ENCODE data around the gene DNAJC15. TPM values are rescaled to one million over a fixed set of nuclear protein-coding genes. Genes with fewer than 3 reads are reported as not detected.

Gene DNAJC15
- total RNA-seq, 2 experiments from 2014 or later: 2.2 TPM; not detected in 1

- no peak for TF ChIP-seq EZH2phosphoT487 (IDR thresholded peaks at IDR 0.05; ENCODE audit: borderline replicate concordance, low read depth, low read length)
- TF ChIP-seq CTCF (conservative IDR thresholded peaks at IDR 0.05; ENCODE audit: low read length): no peak; the same call in 1 of the 2 replicates
- POLR2A ChIA-PET: interaction anchor here (0.6 kb wide), 1 partner anchor 55 kb away, joined by 3 read pairs; no protein-coding TSS in a partner anchor
- Histone ChIP-seq H3K9me2 (ENCODE audit: insufficient read depth, low read length) (no peaks in the 10 kb centered on the region), H3K36me3 (ENCODE audit: insufficient read depth, low read length) (no peaks in the 10 kb centered on the region), H4K20me1 (ENCODE audit: insufficient read depth, low read length) (no peaks in the 10 kb centered on the region), H3K27ac (ENCODE audit: low read depth, low read length, poor library complexity, severe bottlenecking) (no peak overlapping the region), H3K4me3 (ENCODE audit: low read depth, low read length, poor library complexity, severe bottlenecking) (no peak overlapping the region), H3K4me2 (ENCODE audit: low read length) (no peak overlapping the region), H3K4me1 (ENCODE audit: insufficient read depth, low read length, poor library complexity, severe bottlenecking) (no peaks in the 10 kb centered on the region), H2AFZ (ENCODE audit: low read length) (no peak overlapping the region), H3K79me2 (ENCODE audit: insufficient read depth, low read depth, low read length) (no peaks in the 10 kb centered on the region), H3K9me3 (ENCODE audit: low read length) (no peaks in the 10 kb centered on the region)
- no TSS peak for BruUV-seq (replicated peaks)
- intact Hi-C loops (cut with micrococcal nuclease; ENCODE audit: unreplicated experiment): no loop called here
- DNase-seq (ENCODE audit: low spot score): no peak
- CTCF ChIA-PET (ENCODE audit: unreplicated experiment): no interaction called here
These were observed 135.7 kb downstream of the DNAJC15 start for GRCh38 chr13:43159026-43159461.

Other genes with a start within 250 kb of the DNAJC15 start
- not detected in 2 replicates for gene FAM216B, start 242.0 kb upstream of the DNAJC15 start, total RNA-seq (2014; rRNA removed; shearing (Covaris generic))
- gene FAM216B, start 242.0 kb upstream of the DNAJC15 start, total RNA-seq (2022): not detected in 2 replicates
- 0.10 and 2.1 TPM in 2 replicates for gene EPSTI1, start 31.3 kb upstream of the DNAJC15 start, total RNA-seq (2014; rRNA removed; shearing (Covaris generic))
- 0.49 TPM in 1 of 2 replicates, not detected in the other for gene EPSTI1, start 31.3 kb upstream of the DNAJC15 start, total RNA-seq (2022)